Upper lobe of right lung (tissue), 1 donor: Measurements from ENCODE around the gene S100A16. TPM values are rescaled to one million over a fixed set of nuclear protein-coding genes. Genes with fewer than 3 reads are reported as not detected.

Experiments used
- ATAC-seq: fragments of 200-7000 bp; cut with Tn5 transposase; one replicate; pipeline ENCODE4 v1.9.1; 2020; ENCODE audit warnings: mild to moderate bottlenecking, moderate library complexity
- DNase-seq: peaks from one replicate; pipeline ENCODE4 v3.0.0-alpha.2; 2020
- H3K27ac ChIP-seq: fragments of 200-600 bp; one replicate; pipeline ENCODE4 v1.8.0; 2022
- H3K27me3 ChIP-seq: fragments of 200-600 bp; one replicate; pipeline ENCODE4 v1.8.0; 2022; ENCODE audit warnings: mild to moderate bottlenecking
- H3K36me3 ChIP-seq: fragments of 200-600 bp; one replicate; pipeline ENCODE4 v1.8.0; 2022
- H3K4me1 ChIP-seq: fragments of 200-600 bp; one replicate; pipeline ENCODE4 v1.8.0; 2022
- H3K4me3 ChIP-seq: fragments of 200-600 bp; one replicate; pipeline ENCODE4 v1.8.0; 2022; ENCODE audit warnings: mild to moderate bottlenecking
- H3K9me3 ChIP-seq: fragments of 200-600 bp; one replicate; pipeline ENCODE4 v1.8.0; 2022
- CTCF ChIP-seq: fragments of 200-600 bp; IDR thresholded peaks from one replicate; pipeline ENCODE4 v1.8.0; 2022; ENCODE audit warnings: antibody characterized with exemption
- intact Hi-C: fragments of 100-400 bp; cut with DNase I; formaldehyde crosslinking; loops from one replicate; pipeline ENCODE4 v1.11.0; 2022
- long read RNA-seq: library from polyadenylated mRNA; unstranded; transcript quantifications from one replicate; pipeline ENCODE4 v2.0.0, GENCODE V29; 2021
- total RNA-seq: library from RNA; stranded (reverse); fragmentation: NEBNext Ultra II Directional; extraction: Animal tissue kit (Norgen Biotek cat#: 25700); gene quantifications from one replicate; pipeline ENCODE4 v1.2.1, GENCODE V29; 2021
- donor health status: DM: no; HTN: yes; CAD: no; lungs with severe emphysema.

The S100A16 gene
- 69.6 TPM for total RNA-seq
- long read RNA-seq, transcript S100A16-203 (3 exons, 956 nt) = major isoform, 31 of 71 reads
- long read RNA-seq, transcript S100A16-204 (3 exons, 1,118 nt) = minor isoform, 30 of 71 reads
- long read RNA-seq, partial matches to known transcripts = 5 of 71 reads
- long read RNA-seq, other reads (novel, unspliced or antisense) = 4 of 71 reads

GRCh38 chr1:153612755-153613331 lies at the start of gene S100A16:
Gene S100A16, minus strand, starts transcription at chr1:153613137. Its CDS starts 4,986 bp downstream, at chr1:153608151.
- H3K9me3 ChIP-seq = no peaks in the 10 kb centered on the region
- peaks cover under 1% of the 10 kb centered on the region for H3K36me3 ChIP-seq
- DNase-seq (peak; percentile 89), ATAC-seq (peak; percentile 76)
- no peak for TF ChIP-seq CTCF
- H3K27me3 ChIP-seq = no peaks in the 10 kb centered on the region
- H3K27ac ChIP-seq = peak within 1 kb of the TSS; percentile 86
- intact Hi-C loops = no loop called here
- H3K4me1 ChIP-seq = peaks cover 45% of the 10 kb centered on the region
- H3K4me3 ChIP-seq = peak within 1 kb of the TSS; percentile 61

- ATAC-seq (no peak), DNase-seq (no peak)
- intact Hi-C loops = no loop called here
- Histone ChIP-seq H3K27me3 (no peaks in the 10 kb centered on the region), H3K36me3 (peaks cover 70% of the 10 kb centered on the region), H3K9me3 (no peaks in the 10 kb centered on the region), H3K4me1 (peaks cover 8% of the 10 kb centered on the region), H3K27ac (no peak overlapping the region), H3K4me3 (no peak overlapping the region)
- TF ChIP-seq CTCF = no peak
These were observed 49.3 kb upstream of the S100A16 start for GRCh38 chr1:153662269-153662668.

- peak; percentile 20 for DNase-seq
These were observed 48.3 kb upstream of the S100A16 start for GRCh38 chr1:153661111-153661708.

GRCh38 chr1:153659656-153660055 lies 46.7 kb upstream of the S100A16 start:
- TF ChIP-seq CTCF = no peak
- peak overlapping the region; percentile 94 for H3K27ac ChIP-seq
- H3K4me1 ChIP-seq = peaks cover 8% of the 10 kb centered on the region
- H3K4me3 ChIP-seq = peak overlapping the region; percentile 87
- ATAC-seq (no peak), DNase-seq (peak; percentile 42)
- no peaks in the 10 kb centered on the region for H3K27me3 ChIP-seq
- peaks cover 44% of the 10 kb centered on the region for H3K36me3 ChIP-seq
- intact Hi-C loops = no loop called here
- no peaks in the 10 kb centered on the region for H3K9me3 ChIP-seq

More at GRCh38 chr1:153661111-153661708, 48.3 kb upstream of the S100A16 start:
- Histone ChIP-seq H3K9me3 (no peaks in the 10 kb centered on the region), H3K27ac (no peak overlapping the region), H3K36me3 (peaks cover 59% of the 10 kb centered on the region), H3K4me3 (no peak overlapping the region), H3K27me3 (no peaks in the 10 kb centered on the region), H3K4me1 (peaks cover 8% of the 10 kb centered on the region)
- ATAC-seq = no peak
- no peak for TF ChIP-seq CTCF
- intact Hi-C loops = no loop called here

- H3K27me3 ChIP-seq = no peaks in the 10 kb centered on the region
- no peak for ATAC-seq
- intact Hi-C loops = no loop called here
These were observed 46.2 kb upstream of the S100A16 start for GRCh38 chr1:153659175-153659534.

More at GRCh38 chr1:153659175-153659534, 46.2 kb upstream of the S100A16 start:
- H3K4me1 ChIP-seq = peaks cover 8% of the 10 kb centered on the region
- no peak for TF ChIP-seq CTCF
- DNase-seq = peak; percentile 28
- no peaks in the 10 kb centered on the region for H3K9me3 ChIP-seq
- peak overlapping the region; percentile 87 for H3K4me3 ChIP-seq
- peak overlapping the region; percentile 94 for H3K27ac ChIP-seq
- H3K36me3 ChIP-seq = peaks cover 38% of the 10 kb centered on the region
